Measurements from ENCODE around the gene MARCHF3. TPM values are rescaled to one million over a fixed set of nuclear protein-coding genes. Genes with fewer than 3 reads are reported as not detected.

Gene MARCHF3
- total RNA-seq, 1 experiment from 2014 or later = 16.1 TPM

DNA sequence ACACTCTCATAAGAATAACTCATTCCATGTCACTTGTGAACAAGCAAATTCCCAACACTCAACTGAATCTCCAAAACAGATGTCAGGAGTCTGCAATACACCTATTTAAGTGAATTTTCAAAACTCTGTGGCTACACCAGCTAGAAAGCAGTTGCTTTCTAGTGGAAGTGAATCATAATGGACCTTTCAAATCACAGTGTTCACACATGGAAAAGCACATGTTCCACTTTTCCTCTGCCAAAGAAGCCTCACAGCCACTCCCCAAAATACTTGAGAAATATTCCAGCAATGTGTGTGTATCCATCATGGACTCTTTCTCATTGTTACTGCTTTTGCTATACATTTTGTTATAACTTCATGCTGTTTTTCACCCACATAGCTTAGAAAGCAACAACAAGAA lies 17.4 kb downstream of the MARCHF3 start:
- Mint-ChIP-seq H3K4me3 (ENCODE audit: low read depth, unreplicated experiment) (no peak overlapping the region), H3K9me3 (ENCODE audit: low read depth, unreplicated experiment) (no peaks in the 10 kb centered on the region), H3K36me3 (ENCODE audit: insufficient read depth, unreplicated experiment) (no peaks in the 10 kb centered on the region), H3K27ac (ENCODE audit: unreplicated experiment) (no peak overlapping the region), H3K27me3 (ENCODE audit: unreplicated experiment) (no peaks in the 10 kb centered on the region), H3K4me1 (ENCODE audit: low read depth, unreplicated experiment) (no peaks in the 10 kb centered on the region)
- CTCF ChIA-PET = interaction anchor here (1.2 kb wide), 1 partner anchor 17 kb away, joined by 4 read pairs; no protein-coding TSS in a partner anchor
- BruUV-seq (replicated peaks) = no TSS peak
- intact Hi-C loops (cut with micrococcal nuclease; ENCODE audit: unreplicated experiment) = no loop called here
- TF ChIP-seq, protein P1, sequence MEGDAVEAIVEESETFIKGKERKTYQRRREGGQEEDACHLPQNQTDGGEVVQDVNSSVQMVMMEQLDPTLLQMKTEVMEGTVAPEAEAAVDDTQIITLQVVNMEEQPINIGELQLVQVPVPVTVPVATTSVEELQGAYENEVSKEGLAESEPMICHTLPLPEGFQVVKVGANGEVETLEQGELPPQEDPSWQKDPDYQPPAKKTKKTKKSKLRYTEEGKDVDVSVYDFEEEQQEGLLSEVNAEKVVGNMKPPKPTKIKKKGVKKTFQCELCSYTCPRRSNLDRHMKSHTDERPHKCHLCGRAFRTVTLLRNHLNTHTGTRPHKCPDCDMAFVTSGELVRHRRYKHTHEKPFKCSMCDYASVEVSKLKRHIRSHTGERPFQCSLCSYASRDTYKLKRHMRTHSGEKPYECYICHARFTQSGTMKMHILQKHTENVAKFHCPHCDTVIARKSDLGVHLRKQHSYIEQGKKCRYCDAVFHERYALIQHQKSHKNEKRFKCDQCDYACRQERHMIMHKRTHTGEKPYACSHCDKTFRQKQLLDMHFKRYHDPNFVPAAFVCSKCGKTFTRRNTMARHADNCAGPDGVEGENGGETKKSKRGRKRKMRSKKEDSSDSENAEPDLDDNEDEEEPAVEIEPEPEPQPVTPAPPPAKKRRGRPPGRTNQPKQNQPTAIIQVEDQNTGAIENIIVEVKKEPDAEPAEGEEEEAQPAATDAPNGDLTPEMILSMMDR (IDR thresholded peaks at IDR 0.05; ENCODE audit: unreplicated experiment) = no peak
- DNase-seq = no peak

DNA sequence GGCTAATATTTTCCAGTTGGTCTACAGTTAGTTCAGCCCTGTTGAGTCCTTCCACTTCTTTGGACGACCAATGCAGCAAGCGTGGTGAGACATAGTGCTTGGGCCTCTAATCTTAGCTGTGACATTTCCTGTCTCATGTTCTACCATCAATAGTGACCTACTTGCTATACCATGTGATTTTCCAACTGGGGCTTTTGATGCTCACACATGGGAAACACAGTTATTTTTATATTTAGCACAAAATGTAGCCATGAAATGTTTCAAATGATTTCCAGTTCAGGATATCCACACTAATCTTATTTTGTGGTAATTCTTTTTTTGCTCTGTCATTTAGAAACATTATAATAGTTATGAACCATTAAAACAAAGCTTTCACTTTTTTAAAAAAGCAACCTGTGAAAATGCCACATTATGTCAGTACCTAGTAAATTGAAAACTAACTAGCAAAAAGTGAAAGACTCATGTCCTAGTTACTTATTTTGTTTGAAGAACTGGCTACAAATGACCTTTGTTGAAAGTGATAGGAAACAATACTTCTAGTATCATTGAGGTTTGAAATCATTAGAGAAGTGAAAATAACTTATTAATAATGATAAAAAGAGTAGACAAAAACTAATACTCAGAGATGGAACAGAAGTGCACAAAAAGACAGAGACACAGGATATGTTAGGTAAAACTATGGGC lies 18.3 kb downstream of the MARCHF3 start:
- CTCF ChIA-PET = interaction anchor here (1.2 kb wide), 1 partner anchor 17 kb away, joined by 4 read pairs; no protein-coding TSS in a partner anchor
- Mint-ChIP-seq H3K27me3 (ENCODE audit: unreplicated experiment) (no peaks in the 10 kb centered on the region), H3K4me3 (ENCODE audit: low read depth, unreplicated experiment) (no peak overlapping the region), H3K4me1 (ENCODE audit: low read depth, unreplicated experiment) (no peaks in the 10 kb centered on the region), H3K36me3 (ENCODE audit: insufficient read depth, unreplicated experiment) (no peaks in the 10 kb centered on the region), H3K27ac (ENCODE audit: unreplicated experiment) (no peak overlapping the region), H3K9me3 (ENCODE audit: low read depth, unreplicated experiment) (no peaks in the 10 kb centered on the region)
- BruUV-seq (replicated peaks) = no TSS peak
- no peak for DNase-seq
- TF ChIP-seq, protein P1 (IDR thresholded peaks at IDR 0.05; ENCODE audit: unreplicated experiment) = no peak
- intact Hi-C loops (cut with micrococcal nuclease; ENCODE audit: unreplicated experiment) = no loop called here

DNA sequence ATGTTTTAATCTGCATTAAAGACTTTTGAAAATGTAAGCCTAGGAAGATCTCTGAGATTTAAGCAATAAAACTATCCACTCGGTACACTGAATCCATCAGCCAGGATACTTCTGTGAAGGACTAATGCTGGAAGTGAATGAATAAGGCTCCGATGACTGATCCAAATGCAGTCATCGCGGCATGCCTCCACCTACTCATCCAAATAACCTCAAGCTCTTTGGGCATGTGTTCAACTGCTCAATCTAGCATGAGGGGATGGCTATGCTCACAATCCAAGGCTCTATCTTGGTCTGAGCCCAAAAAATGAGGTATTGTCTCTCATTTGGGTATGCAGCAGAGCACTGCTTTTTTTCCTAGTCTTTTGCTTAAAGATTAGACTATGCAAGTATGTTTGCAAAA lies 19.2 kb downstream of the MARCHF3 start:
- intact Hi-C loops (cut with micrococcal nuclease; ENCODE audit: unreplicated experiment) = no loop called here
- BruUV-seq (replicated peaks) = no TSS peak
- no peaks in the 10 kb centered on the region for H3K27me3 Mint-ChIP-seq (ENCODE audit: unreplicated experiment)
- no peaks in the 10 kb centered on the region for H3K4me1 Mint-ChIP-seq (ENCODE audit: low read depth, unreplicated experiment)
- H3K4me3 Mint-ChIP-seq (ENCODE audit: low read depth, unreplicated experiment) = no peak overlapping the region
- DNase-seq = no peak
- no peaks in the 10 kb centered on the region for H3K36me3 Mint-ChIP-seq (ENCODE audit: insufficient read depth, unreplicated experiment)
- no peak overlapping the region for H3K27ac Mint-ChIP-seq (ENCODE audit: unreplicated experiment)
- CTCF ChIA-PET = no interaction called here
- TF ChIP-seq, protein P1 (IDR thresholded peaks at IDR 0.05; ENCODE audit: unreplicated experiment) = no peak
- H3K9me3 Mint-ChIP-seq (ENCODE audit: low read depth, unreplicated experiment) = no peaks in the 10 kb centered on the region

DNA sequence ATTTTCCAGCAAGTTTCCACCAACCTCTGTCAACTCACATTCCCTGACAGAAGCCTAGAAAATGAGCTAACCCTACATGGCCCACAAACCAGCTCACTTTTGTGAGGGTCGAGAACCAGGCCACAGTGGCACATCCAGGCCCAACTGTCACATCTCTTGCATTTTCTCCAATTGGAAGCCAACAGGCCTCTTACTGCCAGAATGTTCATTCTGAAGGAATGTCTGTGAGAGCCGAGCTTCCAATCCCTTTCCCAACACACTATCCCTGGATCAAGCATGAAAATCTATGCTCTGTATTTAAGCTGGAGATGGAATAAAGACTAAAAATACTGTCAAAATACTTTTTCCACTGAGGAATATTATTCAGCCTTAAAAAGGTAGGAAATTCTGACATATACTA lies 20.0 kb downstream of the MARCHF3 start:
- Mint-ChIP-seq H3K36me3 (ENCODE audit: insufficient read depth, unreplicated experiment) (no peaks in the 10 kb centered on the region), H3K27me3 (ENCODE audit: unreplicated experiment) (no peaks in the 10 kb centered on the region), H3K9me3 (ENCODE audit: low read depth, unreplicated experiment) (no peaks in the 10 kb centered on the region), H3K27ac (ENCODE audit: unreplicated experiment) (no peak overlapping the region), H3K4me1 (ENCODE audit: low read depth, unreplicated experiment) (no peaks in the 10 kb centered on the region), H3K4me3 (ENCODE audit: low read depth, unreplicated experiment) (no peak overlapping the region)
- BruUV-seq (replicated peaks) = no TSS peak
- TF ChIP-seq, protein P1 (IDR thresholded peaks at IDR 0.05; ENCODE audit: unreplicated experiment) = no peak
- intact Hi-C loops (cut with micrococcal nuclease; ENCODE audit: unreplicated experiment) = no loop called here
- CTCF ChIA-PET = no interaction called here
- no peak for DNase-seq

All from Calu3 (cell line).